GM20431 (cell line): ENCODE results near the gene IRF8.
"Not testable (repeated sequence)": the region's sequence is repeated elsewhere in the genome, so short reads cannot be mapped to it uniquely, and the experiment has no call there.

ENCODE experiments used
- in situ Hi-C: fragments of 300-500 bp; cut with MseI, MboI; formaldehyde crosslinking; loops from one replicate; pipeline ENCODE4 v1.15.0; 2020; ENCODE audit warnings: low sequenced_read_pairs; ENCODE audit not compliant: unreplicated experiment

IRF8 gene

DNA sequence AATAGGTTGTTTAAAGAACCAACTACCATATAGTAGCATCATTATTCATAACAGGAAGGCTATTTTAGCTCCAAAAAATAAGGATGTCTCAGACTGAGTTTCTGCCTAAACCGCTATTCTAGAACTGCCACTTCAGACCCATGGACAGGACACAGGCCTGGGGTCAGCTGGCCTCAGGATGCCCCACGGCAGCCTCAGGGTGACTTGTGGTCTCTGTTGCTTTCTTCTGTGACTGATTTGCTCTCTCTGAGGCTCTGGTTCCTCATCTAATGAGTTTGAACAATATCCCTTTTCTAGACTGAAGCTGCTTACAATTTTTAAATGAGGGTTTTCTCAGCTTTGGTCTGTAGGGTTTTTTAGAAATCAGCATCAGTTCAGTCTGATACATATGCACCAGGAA, 31.8 kb upstream of the IRF8 start:
- in situ Hi-C loops = no loop called here

DNA sequence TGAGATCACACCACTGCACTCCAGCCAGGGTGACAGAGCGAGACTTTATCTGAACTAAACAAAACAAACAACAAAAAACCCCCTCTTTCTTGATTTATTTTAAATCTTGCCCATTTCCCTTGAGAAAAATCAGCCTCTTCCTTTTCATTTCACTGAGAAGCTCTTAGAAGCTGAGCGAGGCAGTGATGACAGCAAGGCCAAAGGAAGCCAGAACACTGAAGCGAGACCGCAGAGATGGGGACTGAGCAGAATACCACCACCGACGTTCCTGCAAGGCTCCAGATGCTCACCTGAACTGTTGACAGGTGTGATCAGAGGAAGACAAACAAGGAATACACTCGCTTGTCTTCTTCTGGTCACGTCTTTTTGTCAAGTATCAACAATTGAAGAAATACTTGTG, 30.5 kb upstream of the IRF8 start:
- in situ Hi-C loops = no loop called here

DNA sequence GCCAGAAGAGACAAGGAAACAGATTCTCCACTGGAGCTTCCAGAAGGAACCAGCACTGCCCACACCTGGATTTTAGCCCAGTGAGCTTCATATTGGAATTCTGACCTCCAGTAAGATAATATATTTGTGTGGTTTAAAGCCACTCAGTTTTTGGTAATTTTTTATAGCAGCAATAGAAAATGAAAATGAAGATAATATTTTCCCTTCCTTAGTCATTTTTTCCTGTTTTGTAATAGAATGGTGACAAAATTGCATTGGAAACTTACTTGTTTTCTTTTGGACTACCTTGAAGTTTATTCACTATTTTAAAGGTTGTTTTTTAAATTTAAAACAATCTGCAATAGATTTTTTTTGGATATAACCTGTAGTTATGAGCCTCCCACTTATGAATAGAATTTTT, 29.8 kb upstream of the IRF8 start:
- in situ Hi-C loops = no loop called here

DNA sequence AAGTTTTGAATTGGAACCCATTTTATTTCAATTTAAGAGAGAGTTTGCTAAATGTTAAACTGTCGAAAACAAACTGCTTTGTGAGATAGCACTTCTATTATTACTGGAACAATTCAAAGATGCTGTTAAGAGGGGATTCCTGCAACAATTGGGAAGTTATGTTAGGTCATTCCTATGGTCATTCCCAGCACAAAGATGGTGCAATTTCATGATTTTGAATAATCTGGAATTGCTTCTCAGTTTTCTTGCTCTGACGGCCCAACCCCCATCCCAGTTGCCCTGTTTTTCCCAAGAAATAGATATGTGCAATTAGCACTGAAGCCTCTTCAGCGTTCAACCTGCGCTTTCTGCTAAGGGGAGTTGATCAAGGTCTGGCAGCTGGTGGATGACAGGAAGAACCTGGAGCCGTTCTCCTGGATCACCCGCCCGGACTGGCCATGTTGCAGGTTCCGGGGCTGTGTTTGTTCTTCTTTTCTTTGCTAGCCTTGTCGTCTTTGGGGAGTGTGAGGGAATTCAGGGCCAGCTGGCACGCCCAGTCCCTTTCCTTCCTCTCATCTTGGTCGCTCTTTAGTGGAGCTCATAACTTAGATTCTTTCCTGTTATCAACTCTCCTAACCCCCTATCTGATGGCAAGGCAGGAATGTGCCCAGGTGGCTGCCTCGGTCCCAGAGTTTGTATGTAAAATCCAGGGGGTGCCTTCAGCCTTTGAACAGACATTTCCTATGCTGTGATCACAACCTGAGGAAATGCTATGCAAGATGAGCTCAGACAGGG, 29.0 kb upstream of the IRF8 start:
- in situ Hi-C loops = no loop called here

DNA sequence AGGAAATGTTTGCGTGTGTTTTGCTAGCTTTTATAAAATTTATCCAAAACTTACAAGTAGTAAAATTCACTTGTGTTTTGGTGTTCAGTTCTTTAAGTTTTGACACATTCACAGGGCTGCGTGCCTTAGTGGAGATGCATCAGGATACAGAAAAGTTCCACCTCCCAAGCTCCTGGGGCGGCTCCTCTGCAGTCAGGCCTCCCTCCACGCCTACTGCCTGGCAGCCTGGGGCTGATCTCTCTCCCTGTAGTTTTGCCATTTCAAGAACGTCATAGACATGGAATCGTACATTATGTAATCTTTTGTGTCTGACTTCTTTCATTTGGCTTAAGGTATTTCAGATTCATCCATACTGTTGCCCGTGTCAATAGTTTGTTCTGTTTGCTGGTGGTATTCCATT, 27.2 kb upstream of the IRF8 start:
- in situ Hi-C loops = no loop called here

DNA sequence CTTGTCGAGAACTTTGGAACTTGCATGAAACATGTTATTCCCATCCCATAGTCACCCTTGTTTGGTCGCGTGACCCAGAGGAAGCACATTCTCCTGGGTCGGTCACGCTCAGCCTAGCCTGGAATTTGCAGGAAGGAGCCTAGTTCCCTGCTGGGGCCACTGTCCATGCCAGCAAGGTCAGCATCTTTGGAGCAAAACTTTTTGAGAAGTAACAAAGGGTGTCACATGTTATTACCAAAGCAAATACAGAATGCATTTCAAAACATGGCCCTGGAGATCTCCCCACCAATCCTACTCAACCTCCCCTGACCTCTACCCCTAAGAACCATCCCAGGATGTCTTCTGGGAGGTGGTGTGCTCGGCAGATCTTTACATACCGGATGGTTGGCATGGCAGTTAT, 26.2 kb upstream of the IRF8 start:
- in situ Hi-C loops = no loop called here

DNA sequence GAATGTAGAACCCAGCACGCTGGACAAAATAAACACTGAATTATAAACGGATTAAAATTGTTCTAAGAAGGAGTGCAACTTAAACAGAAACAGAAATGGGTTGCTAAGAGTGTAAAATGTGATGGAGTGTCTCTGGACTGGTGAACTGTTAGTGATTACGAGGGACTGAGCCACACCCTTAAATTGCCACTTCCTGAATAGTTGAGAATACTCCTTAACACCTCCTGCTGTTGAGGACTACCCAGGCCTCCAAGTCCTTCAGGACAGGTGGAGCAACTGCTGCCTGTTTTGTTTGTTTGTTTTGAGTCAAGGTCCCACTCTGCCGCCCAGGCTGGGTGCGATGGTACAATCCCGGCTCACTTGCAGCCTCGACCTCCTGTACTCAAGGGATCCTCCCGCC, 25.8 kb upstream of the IRF8 start:
- in situ Hi-C loops = no loop called here

DNA sequence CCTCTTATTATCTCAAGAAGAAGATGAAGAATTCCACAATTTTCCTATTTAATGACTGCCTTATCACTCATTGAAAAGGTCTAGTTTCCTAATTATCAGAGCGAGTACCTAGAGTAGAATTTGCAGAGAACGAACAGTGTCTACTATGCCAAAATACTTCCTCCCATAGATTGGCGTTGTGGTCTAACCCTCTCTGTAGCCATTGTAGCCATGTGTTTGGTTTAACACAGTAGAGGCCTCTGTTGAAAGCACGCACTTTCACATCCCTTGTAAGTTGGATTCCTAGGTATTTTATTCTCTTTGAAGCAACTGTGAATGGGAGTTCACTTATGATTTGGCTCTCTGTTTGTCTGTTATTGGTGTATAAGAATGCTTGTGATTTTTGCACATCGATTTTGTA, 24.9 kb upstream of the IRF8 start:
- in situ Hi-C loops = not testable (repeated sequence)

DNA sequence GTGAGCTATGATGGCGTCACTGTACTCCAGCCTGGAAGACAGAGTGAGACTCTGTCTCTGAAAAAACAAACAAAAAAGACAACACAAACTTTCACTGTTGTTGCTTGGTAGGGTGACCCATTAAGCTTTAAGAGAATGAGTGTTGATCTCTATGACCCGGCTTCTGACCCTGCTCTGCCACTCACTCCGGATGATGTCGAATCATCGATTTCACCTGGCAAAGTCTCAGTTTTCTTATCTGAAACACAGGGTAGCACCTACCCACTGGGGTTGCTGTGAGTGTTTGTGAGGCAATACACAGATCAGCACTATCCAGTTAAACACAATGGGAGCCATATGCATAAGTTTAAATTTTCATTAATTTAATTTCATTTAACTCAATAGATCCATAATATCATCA, 20.6 kb upstream of the IRF8 start:
- in situ Hi-C loops = no loop called here

DNA sequence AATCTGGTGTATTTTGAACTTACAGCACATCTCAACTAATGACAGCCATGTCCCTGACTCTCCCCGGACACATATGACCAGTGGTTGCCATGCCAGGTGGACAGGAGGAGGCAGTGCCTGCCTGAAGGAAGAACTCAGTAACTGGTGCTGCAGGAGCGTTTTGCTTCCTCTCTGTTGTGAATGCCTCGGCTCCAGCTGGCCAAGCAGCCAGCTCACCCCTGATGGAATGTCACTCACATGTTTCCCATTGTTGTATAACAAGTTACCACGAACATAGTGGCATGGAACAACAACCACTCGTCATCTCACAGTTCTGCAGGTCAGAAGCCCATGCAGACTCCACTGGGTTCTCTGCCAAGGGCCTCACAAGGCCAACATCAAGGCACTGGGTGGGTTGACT, 20.1 kb upstream of the IRF8 start:
- in situ Hi-C loops = no loop called here

DNA sequence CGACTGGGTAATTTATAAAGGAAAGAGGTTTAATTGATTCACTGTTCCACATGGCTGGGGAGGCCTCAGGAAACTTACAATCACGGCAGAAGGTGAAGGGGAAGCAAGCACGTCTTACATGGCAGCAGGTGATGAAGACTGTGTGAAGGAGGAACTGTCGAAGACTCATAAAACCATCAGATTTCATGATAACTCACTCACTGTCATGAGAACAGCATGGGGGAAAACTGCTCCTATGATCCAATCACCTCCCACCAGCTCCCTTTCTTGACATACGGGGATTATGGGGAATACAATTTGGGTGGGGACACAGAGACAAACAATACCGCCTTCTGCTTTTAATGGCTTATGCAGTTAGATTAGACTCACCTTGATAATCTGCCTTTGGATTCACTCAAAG, 19.4 kb upstream of the IRF8 start:
- in situ Hi-C loops = no loop called here

DNA sequence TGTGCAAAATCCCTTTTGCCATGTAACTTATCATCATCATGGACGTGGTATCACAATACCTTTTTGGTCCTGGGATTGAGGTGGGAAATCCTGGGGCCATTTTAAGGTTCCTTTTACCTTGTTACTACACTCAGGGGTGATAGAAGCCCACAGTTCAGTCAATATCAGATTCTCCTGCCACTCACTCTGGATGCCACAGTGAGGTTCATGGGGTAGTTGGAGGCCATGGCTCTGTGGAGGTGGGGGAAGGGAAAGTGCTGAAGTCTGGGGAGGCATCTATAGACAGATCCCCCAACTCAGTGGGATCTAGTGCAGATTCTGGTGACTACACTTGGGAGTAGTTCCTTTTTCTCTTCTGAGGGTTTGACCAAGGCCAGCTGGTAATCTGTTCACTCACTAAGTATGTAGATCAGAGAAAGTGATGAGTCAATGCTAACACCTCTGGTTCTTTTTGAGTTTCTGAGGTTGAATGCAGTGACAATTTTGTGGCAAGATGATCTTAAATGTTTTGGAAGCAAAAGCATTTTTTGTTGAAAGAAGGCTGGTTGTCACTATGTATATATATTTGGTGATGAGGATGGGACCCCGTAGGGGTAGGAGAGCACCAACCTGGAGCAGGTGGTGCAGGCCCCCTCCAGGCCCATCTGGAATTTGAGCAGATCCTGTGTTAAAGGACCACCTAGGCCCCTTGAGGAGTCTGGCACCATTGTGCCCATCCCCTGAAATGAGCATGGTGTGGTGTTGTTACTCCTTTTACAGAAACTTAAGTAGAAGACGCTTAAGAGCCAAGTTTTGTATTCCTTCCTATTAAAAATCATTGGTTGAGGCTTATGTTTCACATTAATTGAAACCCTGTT, 18.8 kb upstream of the IRF8 start:
- in situ Hi-C loops = no loop called here

DNA sequence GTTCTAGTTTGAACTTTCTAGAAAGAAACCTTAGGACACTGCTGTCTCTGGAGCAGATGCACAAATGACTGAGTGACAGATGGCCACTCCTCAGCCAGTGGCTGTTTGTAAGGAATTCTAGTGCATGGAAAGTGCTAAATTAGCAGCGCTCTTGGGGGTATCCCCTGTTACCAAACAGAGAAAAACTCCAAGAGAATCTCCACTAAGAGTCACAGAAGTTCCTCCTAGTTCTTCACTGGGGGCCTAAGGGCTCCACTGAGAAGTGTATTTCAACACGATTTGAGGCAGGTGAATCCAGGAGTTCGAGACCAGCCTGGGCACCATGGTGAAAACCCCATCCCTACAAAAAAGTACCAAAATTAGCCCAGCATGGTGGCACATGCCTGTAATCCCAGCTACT, 18.1 kb upstream of the IRF8 start:
- in situ Hi-C loops = no loop called here

DNA sequence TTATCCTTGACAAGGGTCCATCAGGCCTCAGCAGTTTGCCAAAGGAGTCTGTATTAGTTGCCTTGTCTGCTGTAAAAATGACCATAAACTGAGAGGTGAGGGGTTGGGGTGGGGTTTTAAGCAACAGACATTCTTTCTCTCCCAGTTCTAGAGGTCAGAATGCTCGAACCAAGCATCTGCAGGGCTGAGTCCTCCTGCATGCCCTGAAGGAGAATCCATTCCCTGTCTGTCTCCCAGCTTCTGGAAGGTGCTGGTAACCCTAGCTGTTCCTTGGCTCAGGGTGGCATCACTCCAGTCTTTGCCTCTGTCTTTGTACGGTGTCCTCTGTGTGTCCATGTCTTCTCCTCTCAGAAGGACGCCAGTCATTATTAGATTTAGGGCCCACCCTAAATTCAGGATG, 17.5 kb upstream of the IRF8 start:
- in situ Hi-C loops = no loop called here

DNA sequence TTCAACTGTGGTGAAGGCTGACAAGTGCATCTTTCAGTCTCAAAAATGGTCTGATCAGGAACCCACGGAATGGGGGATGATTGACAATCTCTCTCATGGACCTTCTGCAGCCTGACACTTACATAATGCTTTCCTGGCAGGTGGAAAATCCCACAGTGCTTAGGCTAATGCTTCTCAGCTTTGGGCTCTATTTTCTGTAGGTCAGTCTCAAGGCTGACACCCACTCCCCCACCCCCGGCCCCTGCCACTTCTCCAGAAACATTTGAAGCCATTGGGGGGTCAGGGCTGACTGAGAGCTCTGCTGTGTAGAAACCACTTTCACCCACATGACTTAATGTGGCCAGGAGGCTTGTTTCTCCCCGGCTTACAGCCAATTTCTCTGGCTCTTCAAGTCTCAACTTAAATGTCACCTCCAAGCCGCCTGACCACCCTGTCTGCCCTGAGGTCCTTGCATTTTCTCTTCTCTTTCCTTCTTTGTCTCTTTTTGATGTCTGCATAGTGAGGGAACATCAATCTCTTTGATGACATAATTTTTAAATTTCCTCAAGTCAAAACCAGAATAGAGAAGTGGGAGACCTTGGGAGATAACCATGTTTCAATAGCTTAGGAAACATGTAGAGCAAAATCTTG, 16.7 kb upstream of the IRF8 start:
- in situ Hi-C loops = no loop called here

DNA sequence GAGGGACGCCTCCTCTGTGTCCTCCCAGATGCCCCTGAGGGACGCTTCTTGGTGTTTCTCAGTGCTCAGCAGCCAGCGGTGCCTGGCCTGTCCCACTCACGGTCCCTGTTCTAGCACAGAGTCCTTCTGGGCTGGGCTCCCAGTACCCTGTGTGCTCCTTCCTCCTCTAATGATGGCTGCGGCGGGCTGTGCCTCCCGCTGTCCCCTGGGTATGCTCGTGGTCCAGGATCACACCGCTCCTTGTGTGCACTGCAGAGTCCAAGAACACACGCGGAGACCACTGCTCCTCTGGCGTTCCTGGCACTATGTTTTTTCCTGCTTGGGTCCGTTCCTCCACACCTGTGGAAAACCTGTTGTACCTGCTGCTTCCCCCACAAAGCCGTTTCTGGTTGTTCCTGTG, 15.1 kb upstream of the IRF8 start:
- in situ Hi-C loops = no loop called here

DNA sequence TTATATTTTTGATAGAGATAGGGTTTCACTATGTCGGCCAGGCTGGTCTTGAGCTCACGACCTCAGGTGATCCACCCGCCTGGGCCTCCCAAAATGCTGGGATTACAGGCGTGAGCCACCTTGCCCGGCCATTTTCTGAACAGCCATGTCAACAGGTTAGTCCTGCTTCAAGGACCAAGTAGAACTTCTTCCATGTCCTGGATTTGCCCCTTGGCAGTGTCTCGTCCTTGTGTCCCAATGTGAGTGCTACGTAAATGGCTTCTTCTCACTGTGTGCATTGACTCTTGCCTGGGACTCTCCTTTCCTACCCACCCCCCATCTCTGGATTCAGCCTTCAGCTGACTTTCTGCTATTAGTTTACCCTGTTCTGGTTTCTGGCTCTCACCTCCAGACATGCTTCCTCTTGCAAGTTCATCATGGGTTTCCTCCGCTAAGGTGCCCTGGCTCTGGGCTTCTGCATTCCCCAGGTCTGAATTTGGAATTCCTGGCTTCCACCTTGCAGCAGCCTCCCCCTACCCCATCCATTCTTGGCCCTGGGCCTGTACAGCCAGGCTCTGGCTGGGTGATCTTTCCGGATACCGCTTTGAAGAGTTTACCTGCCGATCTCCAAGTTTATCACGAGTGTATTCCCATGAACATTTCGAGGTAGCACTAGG, 14.0 kb upstream of the IRF8 start:
- in situ Hi-C loops = no loop called here

DNA sequence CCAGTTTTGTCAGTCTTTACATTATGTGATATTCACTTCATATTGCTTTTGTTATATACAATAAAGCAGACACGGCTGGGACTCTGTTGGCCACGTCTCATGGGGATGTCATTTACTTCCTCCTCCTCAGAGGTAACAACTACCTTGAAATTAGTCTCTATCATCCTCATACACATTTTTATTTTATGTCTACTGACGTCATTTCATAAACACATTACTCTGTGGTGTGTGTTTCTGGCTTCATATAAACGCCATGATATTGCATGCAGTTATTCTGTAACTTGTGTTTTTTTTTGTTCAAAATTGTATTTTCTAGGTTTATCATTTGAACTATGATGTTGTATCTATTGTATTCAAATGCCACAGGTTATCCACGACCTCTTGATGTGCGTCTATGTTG, 13.4 kb upstream of the IRF8 start:
- in situ Hi-C loops = no loop called here

DNA sequence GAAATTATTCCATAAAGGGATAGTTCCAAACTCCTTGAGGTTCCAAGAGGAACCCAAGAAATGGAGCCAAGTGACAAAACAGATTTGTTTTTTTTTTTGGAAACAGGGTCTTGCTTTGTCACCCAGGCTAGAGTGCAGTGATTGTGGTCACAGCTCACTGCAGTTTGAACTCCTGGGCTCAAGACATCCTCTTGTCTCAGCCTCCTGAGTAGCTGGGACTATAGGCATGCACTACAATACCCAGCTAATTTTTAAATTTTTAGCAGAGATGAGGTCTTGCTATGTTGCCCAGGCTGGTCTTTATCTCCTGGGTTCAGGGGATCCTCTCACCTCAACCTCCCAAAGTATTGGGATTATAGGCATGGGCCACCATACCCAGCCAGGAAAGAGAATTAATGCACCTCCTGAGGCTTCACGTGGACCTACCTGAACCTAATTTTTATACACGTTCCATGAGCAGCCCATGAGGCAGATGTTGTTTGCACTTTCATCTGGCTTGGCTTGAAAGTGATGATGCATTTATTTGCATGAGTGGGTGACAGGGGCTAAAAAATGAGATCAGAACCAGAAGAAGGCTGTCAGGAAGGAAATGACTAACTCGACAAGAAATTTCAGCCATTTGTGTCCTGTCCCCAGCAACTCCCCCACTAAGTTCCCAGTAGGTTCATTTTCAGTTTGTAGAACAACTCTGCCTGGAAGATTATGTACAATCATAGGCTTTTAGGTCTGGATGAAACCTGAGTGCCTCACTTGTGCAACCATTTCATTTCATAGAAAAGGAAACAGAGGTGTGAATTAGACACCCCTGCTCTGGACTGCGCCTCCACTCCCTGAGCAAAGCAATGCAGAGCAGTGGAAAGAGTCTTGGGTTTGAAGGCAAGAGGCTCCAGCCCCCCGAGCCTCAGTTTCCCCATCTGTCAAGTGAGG, 10.3 kb upstream of the IRF8 start:
- in situ Hi-C loops = no loop called here
